Gastroesophageal sphincter (tissue), 4 donors: ENCODE data around the gene PDE4B. TPM values are rescaled to one million over a fixed set of nuclear protein-coding genes. Genes with fewer than 3 reads are reported as not detected.
"Not testable (repeated sequence)": the region's sequence is repeated elsewhere in the genome, so short reads cannot be mapped to it uniquely, and the experiment has no call there.

ENCODE experiments used
- ATAC-seq: fragments of 150-250 bp; one replicate; pipeline ENCODE4 v1.9.1; 2016; ENCODE audit warnings: mild to moderate bottlenecking, moderate library complexity
- H3K27ac ChIP-seq, 4 donors: fragments of 200-600 bp; sonication (generic) in 3 of 4; 1 replicate in 3 of 4; 2 replicates in 1 of 4; pipeline ENCODE4 v1.5.1; 2016 to 2019
- H3K27me3 ChIP-seq: fragments of 200-600 bp; sonication (generic); one replicate; pipeline ENCODE4 v1.5.1; 2019
- H3K36me3 ChIP-seq, 2 donors: fragments of 200-600 bp; sonication (generic); one replicate each; pipeline ENCODE4 v1.5.1; 2019; ENCODE audit warnings: control low read depth in 1 of 2
- H3K4me1 ChIP-seq, 3 donors: fragments of 200-600 bp; sonication (generic); 1 replicate in 2 of 3; 2 replicates in 1 of 3; pipeline ENCODE4 v1.5.1; 2016 to 2019; ENCODE audit warnings: control low read depth in 2 of 3
- H3K4me3 ChIP-seq, 2 donors: fragments of 200-600 bp; sonication (generic); one replicate each; pipeline ENCODE4 v1.5.1; 2019; ENCODE audit warnings: mild to moderate bottlenecking in 1 of 2, moderate library complexity in 1 of 2
- H3K9me3 ChIP-seq, 3 donors: fragments of 200-600 bp; sonication (generic); one replicate each; pipeline ENCODE4 v1.5.1; 2017 to 2019; ENCODE audit warnings: control low read depth in 2 of 3
- CTCF ChIP-seq, 4 experiments: fragments of 200-600 bp in 2 of 4; fragments of 450-650 bp in 2 of 4; sonication (generic) in 1 of 4; IDR thresholded peaks; one replicate each; pipeline ENCODE4 v1.5.1; 2017 to 2019; ENCODE audit warnings: antibody characterized with exemption in 4 of 4, mild to moderate bottlenecking in 2 of 4, moderate library complexity in 2 of 4
- EP300 ChIP-seq: sonication (generic); formaldehyde crosslinking; IDR thresholded peaks from one replicate; pipeline ENCODE4 v1.6.1; 2017; ENCODE audit warnings: antibody characterized with exemption, mild to moderate bottlenecking
- POLR2A ChIP-seq, 2 donors: fragments of 450-650 bp; IDR thresholded peaks; one replicate each; pipeline ENCODE4 v1.6.1; 2017; ENCODE audit warnings: antibody characterized with exemption in 2 of 2, mild to moderate bottlenecking in 2 of 2, moderate library complexity in 1 of 2
- POLR2AphosphoS5 ChIP-seq: sonication (generic); formaldehyde crosslinking; IDR thresholded peaks from one replicate; pipeline ENCODE4 v1.6.1; 2017; ENCODE audit warnings: antibody characterized with exemption
- WGBS, 2 donors: methylation state at CpG; one replicate each; pipeline ENCODE4 v1.1.5; 2018; ENCODE audit warnings: low coverage in 1 of 2; 5-methylcytosine and 5-hydroxymethylcytosine counted together
- total RNA-seq, 4 donors: library from RNA; depleted of rRNA; stranded (reverse); fragments of >200 nt; gene quantifications; one replicate each; pipeline ENCODE4 v1.1.0, GENCODE V29; 2016

The PDE4B gene
- total RNA-seq, 4 donors from 2014 or later = 5.9 to 16.2 (median 8.8) TPM

GRCh38 chr1:66312271-66312990 lies 519.7 kb downstream of the PDE4B start:
- H3K4me3 ChIP-seq = no peak overlapping the region
- H3K27ac ChIP-seq = no peak overlapping the region
- peaks cover 3 to 12% (median 4%) of the 10 kb centered on the region in 3 donors for H3K4me1 ChIP-seq
- 57 to 70% methylated on average over 4 of the region's 4 CpGs for WGBS, 2 donors
- H3K27me3 ChIP-seq = no peaks in the 10 kb centered on the region
- no peaks in the 10 kb centered on the region for H3K9me3 ChIP-seq
- no peak for ATAC-seq
- H3K36me3 ChIP-seq = no peaks in the 10 kb centered on the region
- TF ChIP-seq EP300 = no peak

GRCh38 chr1:66313429-66313828 lies 520.7 kb downstream of the PDE4B start:
- no peaks in the 10 kb centered on the region for H3K36me3 ChIP-seq
- H3K27ac ChIP-seq = no peak overlapping the region
- TF ChIP-seq CTCF (IDR thresholded peaks at IDR 0.05) = no peak
- no peak for TF ChIP-seq POLR2AphosphoS5
- TF ChIP-seq EP300 = no peak
- TF ChIP-seq POLR2A (IDR thresholded peaks at IDR 0.05) = no peak
- no peak for ATAC-seq
- H3K4me3 ChIP-seq = no peak overlapping the region
- peaks cover 3 to 13% (median 4%) of the 10 kb centered on the region in 3 donors for H3K4me1 ChIP-seq
- no peaks in the 10 kb centered on the region for H3K9me3 ChIP-seq
- H3K27me3 ChIP-seq = no peaks in the 10 kb centered on the region

DNA sequence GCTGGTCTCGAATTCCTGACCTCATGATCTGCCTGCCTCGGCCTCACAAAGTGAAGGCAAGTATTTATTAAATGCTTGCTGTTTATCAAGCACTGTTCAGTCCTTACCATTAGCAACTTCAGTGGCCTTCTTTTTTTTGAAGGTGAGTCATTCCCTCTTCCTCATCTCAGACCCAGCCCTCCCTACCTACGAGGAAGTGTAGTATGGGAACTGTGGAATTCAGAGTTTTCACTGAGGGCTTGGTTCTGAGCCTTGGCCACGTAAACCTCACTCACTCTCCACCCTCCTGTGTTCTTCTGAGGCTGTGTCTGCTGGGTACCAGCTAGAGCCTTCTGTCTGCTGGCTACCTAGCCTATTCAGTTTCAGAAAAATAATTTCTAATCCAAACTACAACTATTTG lies 523.0 kb downstream of the PDE4B start:
- no peaks in the 10 kb centered on the region for H3K27me3 ChIP-seq
- H3K9me3 ChIP-seq = no peaks in the 10 kb centered on the region
- no peak for TF ChIP-seq EP300
- no peak overlapping the region for H3K4me3 ChIP-seq
- 58 to 81% methylated on average over 2 to 4 of the region's 4 CpGs for WGBS, 2 donors
- ATAC-seq = no peak
- peaks cover 3 to 13% (median 4%) of the 10 kb centered on the region in 3 donors for H3K4me1 ChIP-seq
- peak overlapping the region in 1 of 4 donors; percentile 72 for H3K27ac ChIP-seq
- no peaks in the 10 kb centered on the region for H3K36me3 ChIP-seq

- no peaks in the 10 kb centered on the region for H3K9me3 ChIP-seq
- no peaks in the 10 kb centered on the region for H3K36me3 ChIP-seq
- peak; percentile 81 for ATAC-seq
- 0 to 7% methylated on average over 3 of the region's 3 CpGs for WGBS, 2 donors
- TF ChIP-seq EP300 (no peak), CTCF (IDR thresholded peaks at IDR 0.05) (no peak), POLR2AphosphoS5 (no peak), POLR2A (IDR thresholded peaks at IDR 0.05) (no peak)
- peaks cover 3 to 13% (median 4%) of the 10 kb centered on the region in 3 donors for H3K4me1 ChIP-seq
- H3K4me3 ChIP-seq = no peak overlapping the region
- no peaks in the 10 kb centered on the region for H3K27me3 ChIP-seq
- H3K27ac ChIP-seq = peak overlapping the region; percentile 72 to 74 (median 73)
Observed at GRCh38 chr1:66316464-66317247, 524.0 kb downstream of the PDE4B start.

- peak overlapping the region; percentile 72 to 74 (median 73) for H3K27ac ChIP-seq
- no peaks in the 10 kb centered on the region for H3K27me3 ChIP-seq
- no peaks in the 10 kb centered on the region for H3K36me3 ChIP-seq
- H3K4me3 ChIP-seq = no peak overlapping the region
- peaks cover 3 to 13% (median 4%) of the 10 kb centered on the region in 3 donors for H3K4me1 ChIP-seq
- H3K9me3 ChIP-seq = no peaks in the 10 kb centered on the region
- no peak for TF ChIP-seq POLR2AphosphoS5
- TF ChIP-seq POLR2A (IDR thresholded peaks at IDR 0.05) = no peak
- no peak for TF ChIP-seq EP300
- TF ChIP-seq CTCF (IDR thresholded peaks at IDR 0.05) = no peak
- WGBS, 2 donors = 63 to 87% methylated on average over 1 of the region's 1 CpG
- ATAC-seq = no peak
Observed at GRCh38 chr1:66317248-66317515, 524.5 kb downstream of the PDE4B start.

GRCh38 chr1:66320231-66320630 lies 527.5 kb downstream of the PDE4B start:
- H3K27me3 ChIP-seq = no peaks in the 10 kb centered on the region
- no peak for ATAC-seq
- H3K4me1 ChIP-seq = peaks cover 3 to 13% (median 4%) of the 10 kb centered on the region in 3 donors
- TF ChIP-seq POLR2A (IDR thresholded peaks at IDR 0.05) = no peak
- TF ChIP-seq POLR2AphosphoS5 = no peak
- no peak for TF ChIP-seq CTCF (IDR thresholded peaks at IDR 0.05)
- TF ChIP-seq EP300 = no peak
- H3K9me3 ChIP-seq = no peaks in the 10 kb centered on the region
- no peaks in the 10 kb centered on the region for H3K36me3 ChIP-seq
- WGBS, 2 donors = 43% methylated on average over 1 of the region's 1 CpG; no CpG with 5 or more reads in 1 of the 2 donors
- no peak overlapping the region for H3K4me3 ChIP-seq
- H3K27ac ChIP-seq = no peak overlapping the region

DNA sequence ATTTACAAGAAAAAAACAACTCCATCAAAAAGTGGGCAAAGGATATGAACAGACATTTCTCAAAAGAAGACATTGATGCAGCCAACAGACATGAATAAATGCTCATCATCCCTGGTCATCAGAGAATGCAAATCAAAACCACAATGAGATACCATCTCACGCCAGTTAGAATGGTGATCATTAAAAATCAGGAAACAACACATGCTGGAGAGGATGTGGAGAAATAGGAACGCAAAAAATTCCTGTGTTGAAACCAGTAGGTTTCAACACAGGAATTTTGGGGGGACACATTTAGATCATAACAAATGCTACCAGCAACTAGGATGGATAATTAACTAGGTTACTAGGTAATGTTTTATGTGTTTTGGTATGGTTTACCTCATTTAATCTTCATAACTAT lies 529.8 kb downstream of the PDE4B start:
- H3K4me1 ChIP-seq, H3K4me3 ChIP-seq, H3K27me3 ChIP-seq, H3K9me3 ChIP-seq, H3K27ac ChIP-seq, H3K36me3 ChIP-seq, ATAC-seq: not testable (repeated sequence)
- WGBS, 2 donors = 81 to 93% methylated on average over 2 of the region's 2 CpGs
